DMS53 treated with DMSO at 0.1 percent for 48 hours (cell line): Measurements from ENCODE around the gene TNS1.

Experiments
- DNase-seq: peaks from one replicate; lab custom pipeline; 2025; ENCODE audit not compliant: unreplicated experiment; lab: John Stamatoyannopoulos, UW

The TNS1 gene

DNA sequence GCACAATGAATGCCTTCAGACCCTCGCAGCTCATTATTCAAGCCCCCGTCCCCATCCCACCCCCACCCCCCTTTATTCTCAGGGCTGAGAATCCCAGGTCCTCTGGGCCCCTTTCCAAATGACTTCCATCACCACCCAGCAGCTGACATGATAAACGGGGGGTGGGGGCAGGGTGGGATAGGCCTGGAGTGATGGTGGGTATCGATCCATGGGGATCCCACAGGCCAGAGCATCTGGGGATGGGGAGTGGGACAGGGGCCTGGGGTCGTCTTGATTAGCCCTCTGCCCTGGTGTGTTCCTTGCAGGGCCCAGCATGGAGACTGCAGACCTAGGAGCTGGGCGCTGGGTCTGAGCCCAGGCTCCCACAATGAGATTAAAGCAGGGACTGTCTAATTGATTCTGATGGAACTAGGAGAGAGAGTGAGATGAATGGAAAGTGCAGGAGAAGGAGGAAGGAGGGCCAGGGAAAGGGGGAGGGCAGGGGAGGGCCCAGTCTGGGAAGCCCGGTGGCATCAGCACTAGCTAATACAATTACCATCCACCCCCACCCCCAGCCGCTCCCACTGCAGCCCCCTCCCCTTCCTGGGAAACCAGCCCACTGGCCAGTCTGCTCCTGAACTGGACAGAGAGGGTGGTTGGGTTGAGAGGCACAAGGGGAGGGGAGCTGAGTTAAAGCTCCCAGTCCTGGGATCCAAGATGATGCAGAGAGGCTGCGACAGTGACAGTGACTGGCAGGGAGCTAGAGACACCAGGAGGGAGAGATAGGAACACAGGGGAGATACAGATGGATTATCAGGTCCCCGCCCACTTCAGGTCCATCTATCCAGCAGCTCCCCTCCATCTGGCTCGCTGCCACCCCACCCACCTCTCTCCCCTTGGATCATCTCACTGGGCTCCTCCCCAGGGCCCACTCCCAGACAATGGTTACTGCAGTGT is 13.1 kb upstream of the TNS1 start:
- DNase-seq: no peak

DNA sequence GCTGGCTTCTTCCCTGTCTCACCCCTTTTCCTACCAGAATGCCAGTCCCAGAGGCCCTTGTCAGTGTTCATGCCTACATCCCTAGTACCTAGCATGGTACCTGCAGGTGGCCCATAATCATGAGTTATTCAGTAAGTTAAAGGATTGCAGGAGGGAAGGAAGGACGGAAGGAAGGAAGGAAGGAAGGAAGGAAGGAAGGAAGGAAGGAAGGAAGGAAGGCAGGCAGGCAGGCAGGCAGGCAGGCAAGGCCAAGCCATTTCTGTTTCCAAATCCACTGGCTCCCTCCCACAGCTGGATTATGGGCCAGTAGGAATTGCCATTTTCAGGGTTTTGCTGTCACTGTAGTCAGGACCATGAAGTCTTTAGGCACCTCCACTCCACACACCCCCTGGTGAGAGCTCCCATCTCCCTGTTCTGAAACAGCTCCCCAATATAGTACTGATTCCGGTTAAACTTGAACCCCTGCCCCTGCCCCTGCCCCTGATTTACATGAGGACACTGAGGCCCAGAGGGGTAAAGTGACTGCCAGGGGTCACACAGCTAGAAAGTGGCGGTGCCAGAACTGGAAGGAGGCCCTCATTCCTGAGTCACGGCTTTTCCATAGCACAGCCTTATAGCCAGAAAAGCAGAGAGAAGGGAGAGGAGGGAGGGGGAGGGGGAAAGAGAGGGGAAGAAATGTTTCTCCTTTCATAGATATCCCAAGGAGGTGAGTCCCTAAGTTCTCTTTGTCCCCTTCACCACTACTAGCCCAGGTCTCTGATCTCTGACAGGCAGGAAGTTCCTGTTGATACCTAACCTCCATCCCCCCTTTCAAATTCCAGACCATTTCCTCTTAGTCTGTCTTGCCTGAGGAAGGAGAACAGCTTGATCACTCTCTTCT is 12.2 kb upstream of the TNS1 start:
- DNase-seq: no peak

DNA sequence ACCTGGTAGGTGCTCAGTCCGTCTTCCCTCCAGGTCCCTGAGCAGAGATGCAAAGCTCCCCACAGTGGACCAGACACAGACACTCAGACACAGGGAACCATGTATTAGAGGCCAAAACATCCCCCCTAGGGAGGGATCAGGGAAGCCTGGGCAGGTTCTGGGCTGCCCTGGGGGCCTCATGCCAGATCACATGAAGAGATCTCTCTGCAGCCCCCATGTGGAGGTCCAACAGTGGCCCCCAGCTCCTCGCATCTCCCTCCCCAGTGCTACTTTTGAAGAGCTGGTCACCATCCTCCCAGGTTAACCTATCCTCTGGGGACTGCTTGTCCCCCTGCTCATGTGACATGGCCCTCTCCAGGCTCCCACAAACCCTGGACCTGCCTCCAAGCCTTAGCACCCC is 10.5 kb upstream of the TNS1 start:
- no peak for DNase-seq

DNA sequence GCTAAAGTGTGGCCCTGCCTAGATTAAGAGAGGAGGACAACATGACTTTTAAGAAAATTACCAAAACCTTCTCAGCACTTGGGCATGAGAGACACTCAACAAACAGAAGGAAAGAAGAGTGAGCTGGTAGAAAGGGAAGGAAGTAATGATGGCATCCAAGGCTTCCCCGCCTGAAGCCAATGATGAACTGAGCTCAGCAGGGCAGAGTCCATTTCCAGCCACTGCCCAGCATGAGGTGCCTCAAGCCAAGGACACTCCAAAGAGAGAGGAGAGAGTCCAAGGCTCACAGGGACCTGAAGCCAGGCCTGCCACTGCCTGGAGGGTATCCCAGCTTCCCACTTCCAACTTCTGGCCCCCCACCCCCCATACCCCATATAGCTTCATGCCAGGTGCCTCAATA is 9.5 kb upstream of the TNS1 start:
- no peak for DNase-seq

DNA sequence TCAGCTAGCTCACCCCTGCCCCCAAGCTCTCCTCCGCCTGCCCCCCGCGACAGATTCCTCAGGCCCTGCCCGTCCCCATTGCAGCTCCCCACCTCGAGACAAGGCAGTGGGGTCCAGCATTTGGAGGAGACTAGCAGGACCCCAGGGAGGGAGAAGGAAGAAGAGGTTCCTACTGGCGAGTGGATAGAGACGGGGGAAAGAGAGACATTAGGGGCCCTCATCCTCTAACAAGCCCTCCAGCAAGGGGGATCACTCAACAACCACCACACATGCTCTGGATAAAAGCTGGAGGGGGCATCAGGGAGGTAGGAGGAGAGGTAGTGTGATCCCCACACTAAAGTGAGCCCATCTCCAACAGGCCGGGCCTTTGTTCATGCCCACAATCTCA is 8.9 kb upstream of the TNS1 start:
- no peak for DNase-seq

DNA sequence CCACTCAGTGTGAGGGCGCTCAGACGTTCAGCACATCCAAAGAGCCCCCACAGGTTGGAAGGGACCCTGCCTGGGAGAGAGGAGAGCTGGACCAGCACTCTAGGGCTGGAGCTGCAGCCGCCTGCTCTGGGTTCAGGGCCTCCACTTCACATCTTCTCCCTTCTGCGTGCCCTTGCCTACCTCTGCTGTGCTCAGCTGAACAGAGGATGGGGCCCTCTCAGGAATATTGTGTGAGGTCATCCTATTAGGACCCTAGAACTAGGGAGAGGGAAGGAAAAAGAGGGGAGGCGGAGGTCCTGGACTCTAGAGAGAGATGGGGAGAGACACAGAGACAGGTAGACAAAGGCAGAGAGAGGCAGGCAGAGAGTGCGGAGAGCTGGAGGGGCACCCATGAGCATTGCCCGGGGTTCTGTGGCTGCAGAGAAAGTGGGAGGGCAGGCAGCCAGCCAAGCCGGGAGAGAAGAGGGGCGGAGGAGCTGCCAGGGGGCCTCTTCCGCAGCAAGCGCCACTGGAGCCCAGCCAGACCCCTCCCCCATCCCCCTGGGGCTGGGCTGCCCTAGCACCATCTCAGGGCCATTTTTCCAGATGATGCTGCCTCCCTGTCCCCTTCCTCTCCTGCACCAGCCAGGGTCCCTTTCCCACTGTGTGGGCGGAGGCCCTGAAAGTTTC is 8.3 kb upstream of the TNS1 start:
- no peak for DNase-seq

DNA sequence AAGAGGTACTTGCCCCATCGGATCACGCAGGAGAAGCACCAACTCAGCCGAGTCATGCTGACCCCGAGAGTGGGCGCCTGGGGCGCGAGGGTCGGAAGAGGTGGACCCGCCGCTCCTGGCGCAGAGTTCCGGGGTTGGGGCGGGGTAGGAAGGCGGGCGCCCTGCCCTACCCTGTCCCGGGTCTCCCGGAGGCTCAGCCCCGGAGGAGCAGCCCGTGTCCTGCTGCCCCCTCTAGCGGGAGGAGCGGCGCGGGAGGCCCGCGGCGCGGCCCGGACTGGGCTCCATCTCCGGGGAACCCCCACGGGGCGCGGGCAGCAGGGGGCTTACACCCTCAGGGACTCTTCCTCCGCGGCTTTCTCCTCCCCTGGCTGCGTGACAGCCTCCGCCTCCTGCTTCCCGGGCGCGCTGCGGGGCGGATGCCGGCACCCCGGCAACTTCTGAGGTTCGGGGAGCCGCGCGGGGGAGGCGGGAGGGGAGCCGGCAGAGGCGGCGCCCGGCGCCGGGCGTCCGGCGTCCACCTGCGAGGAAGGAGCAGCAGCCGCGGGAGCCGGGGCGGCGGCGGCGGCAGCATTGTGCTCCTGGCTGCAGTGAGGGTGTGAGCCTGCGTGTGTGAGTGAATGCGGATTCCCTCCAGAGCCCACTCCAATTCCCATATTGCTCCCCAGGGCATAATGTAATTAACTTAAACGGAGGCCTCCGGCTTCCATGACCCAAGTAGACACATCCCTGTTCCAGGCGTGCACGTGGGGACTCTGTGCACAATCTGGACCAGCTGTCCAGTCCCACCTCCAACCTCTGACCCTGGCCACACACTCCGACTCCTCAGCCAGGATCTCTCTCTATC is 7.6 kb upstream of the TNS1 start:
- DNase-seq: no peak

DNA sequence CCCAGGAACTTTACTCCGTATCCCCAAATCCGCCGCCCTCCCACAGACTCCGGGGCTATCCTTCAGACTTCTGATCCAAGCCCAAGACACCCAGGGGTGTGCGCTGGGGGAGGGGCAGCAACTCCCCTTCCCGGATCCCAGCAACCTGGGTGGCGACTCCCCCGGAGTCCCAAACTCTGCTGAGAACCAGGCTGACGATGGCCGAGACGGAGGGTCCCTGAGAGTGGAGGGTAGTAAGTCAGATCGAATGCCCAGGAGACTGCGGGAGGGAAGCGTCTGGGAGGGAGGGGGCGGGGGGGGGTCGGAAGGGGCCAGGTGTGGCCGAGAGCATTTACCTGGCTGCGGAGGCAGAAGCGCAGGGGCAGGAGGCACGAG is 7.0 kb upstream of the TNS1 start:
- DNase-seq: no peak

DNA sequence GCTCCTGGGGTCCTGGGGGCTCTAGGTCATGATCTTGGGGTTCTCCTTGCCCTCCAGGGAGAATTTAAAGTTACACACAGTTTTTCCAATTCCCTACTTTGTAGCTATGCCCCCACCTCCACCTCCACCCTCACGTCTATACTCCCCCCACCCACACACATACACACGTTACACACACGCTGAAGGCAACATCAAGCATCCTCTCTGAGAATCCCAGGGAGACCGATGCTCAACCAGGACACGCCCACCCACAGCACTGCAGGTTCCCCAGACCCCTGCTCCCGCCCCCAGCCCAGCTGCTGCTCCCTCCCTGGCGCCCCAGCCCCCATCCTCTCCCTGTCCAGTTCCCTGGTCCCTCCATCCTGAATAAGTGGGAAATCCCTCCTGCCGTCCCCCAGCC is 6.4 kb upstream of the TNS1 start:
- no peak for DNase-seq

DNA sequence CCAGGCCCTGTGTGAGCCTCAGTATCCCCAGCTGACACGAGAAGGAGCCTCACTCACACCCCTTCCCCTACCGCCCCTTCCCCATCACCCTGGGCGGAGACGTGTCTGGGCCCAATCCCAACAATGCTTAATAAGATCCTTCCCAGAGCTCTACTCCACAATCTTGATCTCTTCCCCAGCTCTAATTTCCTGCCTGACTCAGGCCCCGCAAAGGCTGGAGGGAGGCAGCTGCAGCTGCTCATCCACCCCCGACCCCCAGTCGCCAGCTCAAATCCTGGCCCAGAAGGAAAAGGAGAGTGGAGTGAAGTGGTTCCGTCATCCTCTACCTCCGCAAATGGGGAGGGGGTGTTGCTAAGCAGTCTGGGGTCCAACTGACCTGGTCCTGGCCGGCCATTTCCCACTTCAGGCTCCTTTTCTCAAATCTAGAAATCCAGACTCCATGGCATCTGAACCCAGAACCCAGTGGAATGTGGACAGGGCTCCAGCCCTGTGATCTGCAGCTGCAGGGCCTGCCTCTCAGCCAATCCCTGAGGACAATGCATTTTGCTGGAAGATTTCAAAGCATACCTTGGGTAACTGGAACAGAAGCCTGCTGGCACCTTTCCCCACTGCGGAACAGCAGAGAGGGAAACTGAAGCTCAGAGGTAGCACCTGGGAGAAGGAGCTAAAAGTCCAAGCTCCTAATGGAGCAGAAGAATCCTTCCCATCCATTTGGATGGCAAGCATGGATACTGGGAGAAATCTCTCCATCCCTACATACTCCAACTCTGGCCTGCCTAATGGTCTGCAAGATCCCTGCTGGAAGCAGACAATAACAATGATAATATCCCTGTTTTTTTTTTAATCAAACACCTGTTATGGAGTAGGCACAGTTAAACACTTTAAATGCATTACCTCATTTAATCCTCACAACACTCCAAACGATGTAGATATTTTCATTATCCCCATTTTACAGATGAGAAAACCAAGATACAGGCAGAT is 5.6 kb upstream of the TNS1 start:
- DNase-seq: no peak

DNA sequence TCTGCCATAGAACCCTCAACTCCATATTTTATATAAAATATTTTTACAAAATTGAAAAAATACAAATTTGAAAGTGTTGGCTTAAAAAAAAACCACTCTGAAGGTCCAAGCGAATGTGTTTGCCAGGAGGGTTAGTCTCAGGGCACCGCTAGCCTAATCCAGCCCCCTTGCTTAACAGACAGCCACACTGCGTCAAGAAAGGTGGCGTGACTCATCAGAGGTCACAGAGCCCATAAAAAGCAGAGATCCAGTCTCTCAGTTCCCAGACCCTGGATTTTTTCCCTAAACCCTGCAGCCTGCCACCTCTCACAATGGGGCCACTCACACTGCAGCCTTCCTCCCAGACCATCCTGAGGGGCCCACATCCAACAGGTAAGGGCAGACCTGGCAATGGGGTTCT is 3.9 kb upstream of the TNS1 start:
- no peak for DNase-seq

DNA sequence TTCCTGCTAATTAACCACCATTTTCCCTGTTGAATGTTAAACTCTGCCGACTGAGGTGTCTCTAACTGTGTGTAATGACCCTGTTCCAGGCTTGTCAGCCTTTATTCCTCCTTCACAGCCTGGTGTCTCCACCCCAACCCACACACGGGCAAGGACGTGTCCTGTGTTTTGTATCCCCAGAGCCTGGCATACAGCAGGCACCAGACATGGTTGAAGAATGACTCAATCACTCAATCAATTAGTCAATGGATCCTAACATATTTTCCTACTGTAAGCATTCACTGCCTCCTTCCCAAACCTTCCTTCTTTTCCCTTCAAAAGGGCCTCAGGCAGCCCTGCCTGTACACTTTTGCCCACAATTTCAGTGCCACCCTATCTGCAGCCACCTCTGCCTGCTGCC is 2.7 kb upstream of the TNS1 start:
- DNase-seq: no peak

DNA sequence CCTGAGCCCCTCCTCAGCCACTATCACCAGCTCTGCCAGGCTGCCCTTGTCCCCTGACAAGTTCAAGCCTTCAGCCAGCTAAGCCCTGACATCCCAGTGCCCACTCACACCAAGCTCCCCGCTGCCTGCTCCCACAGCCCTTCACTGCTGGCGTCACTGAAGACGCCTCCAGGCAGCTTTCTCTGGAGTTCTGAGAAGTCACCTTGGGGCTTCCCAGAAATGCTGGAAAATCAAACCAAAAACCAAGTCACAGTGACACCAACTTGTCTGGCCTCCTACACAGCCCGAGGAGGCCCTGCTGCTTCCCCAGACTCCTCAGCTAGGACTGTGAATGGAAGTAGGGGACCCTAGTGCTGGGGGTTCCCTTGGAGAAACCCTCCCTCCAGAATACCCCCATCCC is 2.2 kb upstream of the TNS1 start:
- DNase-seq: no peak

DNA sequence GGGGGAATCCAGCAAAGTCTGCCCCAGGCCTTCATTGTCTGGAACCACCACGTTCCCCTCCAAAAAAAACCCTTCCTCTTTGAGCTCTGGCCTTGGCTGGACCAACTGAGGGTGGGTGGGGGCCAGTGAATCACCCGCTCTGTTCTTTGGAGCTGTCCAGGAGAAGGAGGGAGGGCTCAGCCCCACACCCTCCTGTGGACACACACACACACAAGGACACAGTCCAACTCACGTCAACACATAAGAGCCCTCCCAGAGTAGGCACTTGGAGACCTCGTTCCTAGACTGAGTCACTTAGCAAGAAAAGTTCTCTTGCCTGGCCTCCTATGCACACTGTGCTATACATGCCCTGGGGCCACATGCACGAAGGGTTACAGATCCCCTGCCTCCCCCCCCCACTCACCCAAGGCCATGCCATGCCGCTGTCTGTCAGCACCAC is 1.2 kb upstream of the TNS1 start:
- no peak for DNase-seq

DNA sequence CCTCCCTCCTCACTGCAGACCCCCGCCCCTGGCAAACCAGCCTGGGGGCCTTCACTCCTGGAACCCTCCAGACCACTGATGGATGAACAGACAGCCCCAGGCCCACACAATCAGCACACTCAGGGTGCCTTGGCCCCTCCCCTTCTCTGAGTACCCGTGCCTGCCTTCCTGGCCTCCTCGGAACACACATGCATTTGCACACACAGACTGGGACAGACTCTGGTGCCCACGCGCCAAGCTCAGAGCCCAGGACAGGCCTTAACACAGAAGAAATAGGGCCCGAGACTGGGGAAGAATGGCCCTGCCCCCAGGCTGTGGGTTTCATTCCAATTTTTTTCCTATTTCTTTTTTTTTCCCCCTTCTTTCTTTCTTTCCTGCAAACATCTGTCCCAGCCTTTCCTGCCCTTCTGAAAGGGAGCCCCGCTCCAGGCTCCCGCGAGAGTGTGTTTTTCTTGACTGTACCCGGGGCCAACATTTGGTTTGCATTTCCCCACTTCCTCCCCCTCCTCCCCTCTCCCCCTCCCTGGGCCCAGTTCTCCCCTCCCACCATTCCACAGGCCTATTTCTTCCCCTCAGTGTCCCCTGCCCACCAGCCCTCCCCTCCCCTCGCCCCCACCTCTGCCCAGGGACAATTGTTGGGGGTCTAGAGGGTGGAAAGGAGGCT is 618 bp upstream of the TNS1 start:
- no peak for DNase-seq

DNA sequence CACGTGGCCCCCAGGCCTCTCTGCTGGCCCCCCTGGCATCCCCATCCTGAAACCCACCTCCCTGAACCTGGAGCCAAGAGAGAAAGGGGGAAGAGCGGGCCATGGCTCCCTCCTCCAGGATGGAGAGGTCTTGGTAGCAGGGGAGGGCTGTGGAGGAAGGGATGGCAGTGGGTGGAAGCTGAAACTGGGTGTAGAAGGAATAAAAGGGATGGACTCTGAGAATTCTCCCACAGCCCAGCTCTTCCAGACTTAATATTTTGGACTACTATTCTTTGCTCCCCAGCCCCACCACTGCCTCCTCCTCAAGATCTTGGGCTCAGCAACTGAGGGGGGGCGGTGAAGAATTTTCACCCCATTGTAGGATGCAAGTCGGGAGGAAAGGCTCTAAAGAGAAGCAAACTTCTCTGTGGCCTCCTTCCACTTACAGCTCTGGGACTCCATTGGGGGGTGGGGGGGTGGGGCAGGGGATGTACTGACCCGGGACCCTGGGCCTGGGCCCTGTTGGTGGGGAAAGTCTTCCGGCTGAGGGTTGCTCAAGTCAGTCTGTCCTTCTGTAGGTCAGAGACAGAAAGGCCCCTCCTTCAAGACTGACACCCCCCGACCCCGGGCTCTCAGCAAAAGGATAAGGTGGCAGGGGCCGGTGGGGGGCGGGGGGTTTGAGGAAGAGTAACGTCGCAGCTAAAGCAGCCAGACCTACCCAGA is 501 bp downstream of the TNS1 start:
- DNase-seq: no peak

DNA sequence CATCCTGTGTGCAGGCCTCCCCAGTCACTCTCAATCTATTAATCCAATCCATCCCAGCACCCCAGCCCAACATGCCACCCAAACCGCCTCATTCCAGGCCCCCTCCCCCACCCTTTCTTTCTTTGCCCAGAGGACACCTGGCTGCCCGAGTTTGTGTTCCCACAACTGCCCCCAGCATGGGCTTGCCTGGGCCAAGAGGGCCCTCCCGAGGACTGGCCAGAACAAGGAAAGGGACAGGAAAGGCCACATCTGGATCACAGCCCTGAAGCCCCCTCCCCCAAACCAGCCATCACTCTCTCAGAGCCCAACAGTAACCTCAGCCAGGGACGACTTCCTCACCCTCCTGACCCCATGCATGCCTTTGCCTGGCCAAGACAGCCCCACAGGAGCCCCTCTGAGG is 1.2 kb downstream of the TNS1 start:
- DNase-seq: no peak

DNA sequence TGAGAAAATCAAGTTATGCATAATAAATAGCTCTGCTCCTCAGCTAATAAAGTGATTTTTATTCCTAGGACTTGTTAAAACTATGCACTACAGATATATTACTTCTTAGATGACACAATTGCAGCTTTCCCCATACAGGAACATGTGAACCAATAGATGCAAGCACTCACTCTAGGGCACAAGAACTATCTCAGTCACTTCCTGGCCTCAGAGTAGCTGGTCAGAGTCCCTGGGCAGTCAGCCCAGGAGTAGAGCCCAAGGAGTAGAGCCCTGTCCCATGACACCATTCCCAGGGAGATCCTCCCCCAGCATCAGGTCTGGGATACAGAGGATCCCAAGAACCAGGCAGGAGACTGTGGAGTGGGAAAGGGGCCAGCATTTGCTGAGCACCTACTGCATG is 2.7 kb downstream of the TNS1 start:
- no peak for DNase-seq

DNA sequence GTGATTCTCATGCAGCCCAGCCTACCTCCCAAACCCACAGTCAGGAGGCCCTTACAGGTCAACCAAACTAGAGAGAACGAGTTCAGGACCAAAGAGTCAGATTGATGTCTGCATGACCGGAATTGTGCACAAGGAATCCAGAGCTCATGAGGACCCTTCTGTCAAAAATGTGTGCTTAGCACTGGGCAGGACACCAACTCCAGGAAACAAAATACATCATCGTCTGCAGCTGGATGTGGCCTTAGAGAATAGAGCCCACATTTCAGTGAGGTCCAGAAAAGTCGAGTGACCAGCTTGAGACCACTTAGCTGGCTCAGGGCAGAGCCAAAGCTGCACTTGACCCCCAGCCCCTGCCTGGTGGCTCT is 3.2 kb downstream of the TNS1 start:
- no peak for DNase-seq
